SK-N-DZ (cell line): ENCODE data around the gene ABL2.

ENCODE experiments used
- DNase-seq: peaks from one replicate; pipeline ENCODE4 v3.0.0-alpha.2; 2015; ENCODE audit warnings: low spot score

ABL2 gene

GRCh38 chr1:179094818-179095217, 134.7 kb downstream of the ABL2 start:
- no peak for DNase-seq

GRCh38 chr1:179092896-179093461, 136.5 kb downstream of the ABL2 start:
- no peak for DNase-seq

DNA sequence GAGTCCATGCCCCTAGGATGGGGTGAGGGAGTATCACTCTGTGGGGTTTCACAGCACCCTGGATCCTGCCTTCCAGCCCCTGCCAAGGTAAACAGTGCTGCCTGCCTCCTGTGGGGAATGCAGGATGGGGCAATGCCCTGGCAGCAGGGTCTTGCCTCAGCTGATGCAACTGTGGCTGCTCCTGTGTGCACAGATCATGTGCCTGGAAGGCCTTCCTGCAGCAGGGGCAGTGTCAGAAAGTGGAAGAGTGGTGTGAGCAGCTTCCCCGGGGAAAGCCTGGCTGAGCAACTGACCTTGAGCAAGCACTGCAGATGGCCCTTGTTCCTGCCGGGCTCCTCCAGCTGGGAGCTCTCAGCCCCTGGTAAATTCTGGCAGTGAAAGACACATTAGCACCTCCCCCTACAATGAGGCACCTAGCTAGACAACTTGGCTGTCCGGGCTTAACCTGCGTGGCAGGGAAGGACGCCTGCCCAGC, 137.7 kb downstream of the ABL2 start:
- DNase-seq = no peak

DNA sequence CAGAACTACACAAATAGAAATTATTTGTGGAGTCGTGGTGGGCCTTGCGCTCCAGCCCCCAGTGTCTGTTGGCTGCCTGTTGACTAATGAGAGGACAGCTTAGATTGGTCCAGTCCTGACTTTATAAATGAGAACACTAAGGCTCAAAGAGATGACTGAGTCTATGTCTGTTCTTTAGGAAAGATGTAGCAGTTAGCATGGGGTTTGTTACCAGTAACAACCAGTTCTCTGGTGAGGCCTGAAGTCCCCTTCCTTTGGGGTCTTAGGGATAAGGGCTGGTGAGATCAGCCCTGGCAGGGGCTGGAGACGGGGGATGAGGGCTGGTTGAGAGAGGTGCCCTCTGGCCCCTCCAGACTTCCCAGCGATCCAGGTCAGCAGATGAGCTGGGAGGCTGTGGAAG, 138.6 kb downstream of the ABL2 start:
- DNase-seq = no peak

- no peak for DNase-seq
Measured at GRCh38 chr1:179090522-179090921, 139.0 kb downstream of the ABL2 start.

DNA sequence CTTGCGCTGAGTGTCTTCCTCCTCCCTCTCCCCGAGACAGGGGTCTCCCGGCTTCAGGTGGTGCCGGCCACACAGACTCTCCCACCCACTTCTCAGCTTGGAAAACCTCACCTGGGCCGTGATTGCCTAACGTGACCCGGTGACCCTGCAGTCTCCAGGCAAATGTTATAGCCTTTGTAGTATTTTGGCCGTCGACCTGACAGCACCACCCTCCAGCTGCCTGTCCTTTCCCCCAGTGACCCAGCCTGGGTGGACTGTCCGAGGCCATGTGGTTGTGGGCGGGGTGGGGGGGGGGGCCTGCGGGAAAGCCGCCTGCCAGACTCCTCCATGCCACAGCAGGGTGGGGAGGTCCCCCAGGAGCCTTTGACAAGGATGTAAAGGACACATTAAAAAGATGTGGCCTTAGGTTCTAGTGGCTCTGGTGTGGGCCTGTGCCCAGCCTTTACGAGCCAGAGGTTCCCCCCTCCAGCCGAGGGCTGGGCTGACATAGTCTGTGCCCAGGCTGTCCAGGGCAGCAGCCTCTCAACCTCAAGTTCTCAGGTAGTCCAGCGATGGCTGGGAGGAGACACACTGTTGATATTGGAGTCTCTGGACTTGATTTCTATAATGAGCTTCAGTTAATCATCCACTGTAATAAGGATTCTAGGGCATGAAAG, 139.5 kb downstream of the ABL2 start:
- DNase-seq = no peak

- DNase-seq = no peak
Measured at GRCh38 chr1:179087665-179088064, 141.8 kb downstream of the ABL2 start.

GRCh38 chr1:179083533-179083932, 145.9 kb downstream of the ABL2 start:
- DNase-seq = no peak

GRCh38 chr1:179082999-179083335, 146.5 kb downstream of the ABL2 start:
- DNase-seq = no peak

- peak; percentile 29 for DNase-seq
Measured at GRCh38 chr1:179082333-179082998, 147.0 kb downstream of the ABL2 start.

- DNase-seq = peak; percentile 84
Measured at GRCh38 chr1:179081687-179082332, 147.7 kb downstream of the ABL2 start, which contains the start of gene TOR3A. Gene TOR3A (plus strand): TSS chr1:179082070. CDS start chr1:179082129, 59 bp downstream.

- no peak for DNase-seq
Measured at GRCh38 chr1:179080866-179081686, 148.4 kb downstream of the ABL2 start.

DNA sequence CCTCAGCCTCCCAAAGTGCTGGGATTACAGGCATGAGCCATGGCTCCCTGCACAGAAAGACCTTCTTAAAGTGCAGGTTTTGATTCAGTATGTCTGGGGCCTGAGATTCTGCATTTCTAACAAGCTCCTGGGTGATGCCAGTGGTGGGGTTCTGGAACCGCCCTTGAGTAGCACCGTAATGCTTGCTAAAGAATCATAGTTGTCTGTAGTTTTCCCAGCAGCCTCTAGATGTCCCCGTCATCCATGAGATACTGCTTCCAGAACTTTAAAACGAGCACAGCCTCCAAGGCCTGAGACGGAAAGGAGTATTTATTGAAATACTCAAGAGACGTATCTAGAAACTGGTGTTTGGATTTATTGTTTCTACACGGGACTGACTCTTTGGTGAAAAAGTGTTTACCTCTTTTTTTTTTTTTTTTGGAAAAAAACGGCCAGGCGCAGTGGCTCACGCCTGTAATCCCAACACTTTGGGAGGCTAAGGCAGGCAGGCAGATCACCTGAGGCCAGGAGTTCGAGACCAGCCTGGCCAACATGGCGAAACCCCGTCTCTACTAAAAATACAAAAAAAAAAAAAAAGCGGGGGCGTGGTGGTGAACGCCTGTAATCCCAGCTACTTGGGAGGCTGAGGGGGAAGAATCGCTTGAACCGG, 150.2 kb downstream of the ABL2 start:
- DNase-seq = peak; percentile 69

GRCh38 chr1:179077396-179077795, 152.1 kb downstream of the ABL2 start:
- DNase-seq = no peak

DNA sequence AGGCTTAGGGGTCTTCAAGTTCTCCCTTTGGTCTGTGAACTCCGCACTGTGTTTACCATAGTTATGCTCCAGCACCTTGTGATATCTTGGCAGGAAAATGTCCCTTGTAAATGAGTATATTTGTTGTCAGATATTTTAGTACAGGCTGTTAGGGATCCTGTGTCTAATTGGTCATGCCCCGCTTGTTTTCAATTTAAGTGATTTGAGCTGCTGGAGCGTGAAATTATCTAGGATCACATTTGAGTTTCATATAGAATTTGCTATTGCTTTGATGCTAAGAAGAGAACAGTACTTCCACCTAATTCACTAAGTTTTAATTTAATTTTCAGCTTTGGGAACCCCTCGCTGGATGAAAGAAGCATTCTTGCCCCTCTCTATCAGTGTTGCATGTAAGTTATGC, 163.0 kb downstream of the ABL2 start:
- no peak for DNase-seq

DNA sequence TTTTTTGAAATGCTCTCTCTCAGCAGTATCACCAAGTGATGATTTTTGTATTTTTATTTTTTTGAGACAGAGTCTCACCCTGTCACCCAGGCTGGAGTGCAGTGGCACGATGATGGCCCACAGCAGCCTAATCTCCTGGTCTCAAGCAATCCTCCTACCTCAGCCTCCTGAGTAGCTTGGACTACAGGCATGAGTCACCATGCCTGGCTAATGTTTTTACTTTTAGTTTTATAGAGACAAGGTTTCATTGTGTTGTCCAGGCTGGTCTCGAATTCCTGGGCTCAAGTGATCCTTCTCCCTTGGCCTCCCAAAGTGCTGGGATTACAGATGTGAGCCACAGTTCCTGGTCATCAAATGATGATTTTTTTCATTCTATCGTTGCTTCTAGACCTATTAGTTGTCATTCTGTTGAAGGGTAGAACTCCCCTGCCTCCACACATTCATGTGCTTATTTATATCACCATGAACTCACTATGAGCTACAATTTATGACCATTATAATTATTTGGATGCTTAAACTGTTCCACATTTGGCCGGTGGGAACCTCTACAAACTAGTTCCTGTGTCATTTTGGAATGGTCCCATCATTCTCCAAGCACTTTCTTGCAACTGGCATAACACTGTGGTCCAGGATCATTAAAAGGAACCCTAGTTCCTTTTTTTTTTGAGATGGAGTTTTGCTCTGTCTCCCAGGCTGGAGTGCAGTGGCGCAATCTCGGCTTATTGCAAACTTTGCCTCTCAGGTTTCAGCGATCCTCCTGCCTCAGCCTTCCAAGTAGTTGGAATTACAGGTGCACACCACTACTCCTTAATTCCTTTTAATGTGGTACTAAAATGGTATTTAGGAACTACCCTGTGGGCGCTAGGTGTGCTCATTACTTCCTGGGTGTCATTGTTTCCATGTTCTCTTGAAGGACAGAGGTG, 167.9 kb downstream of the ABL2 start:
- DNase-seq = no peak

- no peak for DNase-seq
Measured at GRCh38 chr1:179058487-179059483, 170.7 kb downstream of the ABL2 start.

DNA sequence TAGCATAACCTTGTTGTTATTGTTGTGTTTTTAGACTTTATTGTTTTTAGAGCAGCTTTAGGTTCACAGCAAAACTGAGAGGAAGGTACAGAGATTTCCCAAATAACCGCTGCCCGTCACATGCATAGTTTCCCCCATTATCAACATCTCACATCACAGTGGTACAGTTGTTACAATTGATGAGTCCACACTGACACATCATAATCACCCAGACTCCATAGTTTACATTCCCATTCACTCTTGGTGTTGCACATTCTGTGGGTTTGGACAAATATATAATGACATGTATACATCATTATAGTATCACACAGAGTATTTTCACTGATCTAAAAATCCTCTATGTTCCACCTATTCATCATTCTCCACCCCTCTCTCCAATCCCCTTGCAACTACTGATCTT, 173.5 kb downstream of the ABL2 start:
- no peak for DNase-seq

- no peak for DNase-seq
Measured at GRCh38 chr1:179053486-179053885, 176.0 kb downstream of the ABL2 start.
